Stimulated activated CD4-positive, alpha-beta T cell treated with anti-CD3 and anti-CD28 coated beads, TNF-alpha, amount 100 ng/mL, for 4 hours (primary cell): Measurements from ENCODE around the gene CST3.
"Not testable (repeated sequence)": the region's sequence is repeated elsewhere in the genome, so short reads cannot be mapped to it uniquely, and the experiment has no call there.

Experiments
- DNase-seq, 3 experiments: peaks; one replicate each; pipeline ENCODE4 v3.0.0-alpha.2; 2020; ENCODE audit warnings: low read depth in 3 of 3

CST3 gene

GRCh38 chr20:23662276-23662870 is 24.6 kb upstream of the CST3 start:
- DNase-seq, result no peak

- no peak for DNase-seq
Observed at GRCh38 chr20:23661002-23661429, 23.3 kb upstream of the CST3 start.

- no peak for DNase-seq
Observed at GRCh38 chr20:23659989-23660837, 22.5 kb upstream of the CST3 start.

- DNase-seq, result not testable (repeated sequence)
Observed at GRCh38 chr20:23659610-23659988, 21.8 kb upstream of the CST3 start.

GRCh38 chr20:23658989-23659609 is 21.3 kb upstream of the CST3 start:
- no peak for DNase-seq

GRCh38 chr20:23658336-23658735 is 20.6 kb upstream of the CST3 start:
- DNase-seq, result no peak

GRCh38 chr20:23657202-23657601 is 19.4 kb upstream of the CST3 start:
- no peak for DNase-seq

GRCh38 chr20:23656372-23656771 is 18.6 kb upstream of the CST3 start:
- no peak for DNase-seq

GRCh38 chr20:23655491-23656211 is 17.9 kb upstream of the CST3 start:
- DNase-seq, result no peak

GRCh38 chr20:23654717-23655116 is 17.0 kb upstream of the CST3 start:
- no peak for DNase-seq

GRCh38 chr20:23654000-23654399 is 16.2 kb upstream of the CST3 start:
- no peak for DNase-seq

- DNase-seq, result no peak
Observed at GRCh38 chr20:23653400-23653938, 15.7 kb upstream of the CST3 start.

GRCh38 chr20:23652926-23653325 is 15.2 kb upstream of the CST3 start:
- DNase-seq, result no peak

- no peak for DNase-seq
Observed at GRCh38 chr20:23652371-23652770, 14.6 kb upstream of the CST3 start.

GRCh38 chr20:23651117-23651516 is 13.4 kb upstream of the CST3 start:
- DNase-seq, result no peak

- no peak for DNase-seq
Observed at GRCh38 chr20:23649830-23650417, 12.2 kb upstream of the CST3 start.

- DNase-seq, result no peak
Observed at GRCh38 chr20:23649242-23649641, 11.5 kb upstream of the CST3 start.

GRCh38 chr20:23647346-23647745 is 9.6 kb upstream of the CST3 start:
- no peak for DNase-seq

- DNase-seq, result no peak
Observed at GRCh38 chr20:23646106-23646873, 8.5 kb upstream of the CST3 start.

GRCh38 chr20:23645575-23645974 is 7.8 kb upstream of the CST3 start:
- DNase-seq, result no peak

GRCh38 chr20:23644164-23644563 is 6.4 kb upstream of the CST3 start:
- no peak for DNase-seq
